SK-N-MC (cell line): ENCODE data around the gene NFIX.

ENCODE experiments used
- EZH2 ChIP-seq: fragments of 200-600 bp; sonication (generic); IDR thresholded peaks from one replicate; pipeline ENCODE4 v1.6.1; 2017; ENCODE audit warnings: antibody characterized with exemption
- FOXP2 ChIP-seq: optimal IDR thresholded peaks from 2 replicates; pipeline ENCODE3; 2011; ENCODE audit warnings: mild to moderate bottlenecking, moderate library complexity; ENCODE audit not compliant: insufficient read depth; ENCODE audit errors: extremely low read length, control extremely low read depth
- POLR2AphosphoS5 ChIP-seq: IDR thresholded peaks from 2 replicates; pipeline ENCODE4 v1.6.1; 2012; ENCODE audit warnings: mild to moderate bottlenecking, low read depth, low read length, borderline replicate concordance

- TF ChIP-seq EZH2 (no peak), POLR2AphosphoS5 (no peak), FOXP2 (no peak)
Observed at GRCh38 chr19:13050274-13050673, 55.0 kb downstream of the NFIX start.
